Esophagus squamous epithelium (tissue), 4 donors: Measurements from ENCODE around the gene TLK1.

ENCODE experiments used
- CTCF ChIP-seq, 6 experiments: fragments of 450-650 bp in 4 of 6; fragments of 200-600 bp in 2 of 6; sonication (generic) in 2 of 6; IDR thresholded peaks; one replicate each; pipeline ENCODE4 v1.5.1; 2016 to 2019; ENCODE audit warnings: antibody characterized with exemption in 6 of 6, mild to moderate bottlenecking in 4 of 6, moderate library complexity in 4 of 6
- POLR2A ChIP-seq, 4 donors: fragments of 450-650 bp; IDR thresholded peaks; one replicate each; pipeline ENCODE4 v1.6.1; 2017; ENCODE audit warnings: antibody characterized with exemption in 4 of 4, mild to moderate bottlenecking in 4 of 4, moderate library complexity in 3 of 4

GRCh38 chr2:171187177-171187576 is 26.5 kb upstream of the TLK1 start:
- TF ChIP-seq POLR2A (IDR thresholded peaks at IDR 0.05) (no peak), CTCF (IDR thresholded peaks at IDR 0.05) (no peak)
